Activated CD4-positive, alpha-beta memory T cell treated with anti-CD3 and anti-CD28 coated beads for 36 hours (primary cell): ENCODE data around the gene TEKT3. TPM values are rescaled to one million over a fixed set of nuclear protein-coding genes. Genes with fewer than 3 reads are reported as not detected.

Experiments
- CTCF ChIA-PET: fragments of 350-600 bp; sonication (Branson Sonifier 250); formaldehyde crosslinking; loops from one replicate; lab custom pipeline; 2021; ENCODE audit warnings: antibody characterized with exemption, inconsistent platforms; lab: Charles Lee
- POLR2A ChIA-PET: fragments of 350-600 bp; sonication (Branson Sonifier 250); formaldehyde crosslinking; loops from one replicate; lab custom pipeline; 2021; ENCODE audit warnings: antibody characterized with exemption; lab: Charles Lee
- DNase-seq: peaks from one replicate; pipeline ENCODE4 v3.0.0-alpha.2; 2020
- H3K27ac Mint-ChIP-seq: one replicate; pipeline ENCODE4 v1.8.0; 2021; ENCODE audit warnings: mixed read lengths
- H3K27me3 Mint-ChIP-seq: one replicate; pipeline ENCODE4 v1.8.0; 2021; ENCODE audit warnings: mixed read lengths
- H3K36me3 Mint-ChIP-seq: one replicate; pipeline ENCODE4 v1.8.0; 2021; ENCODE audit warnings: mixed read lengths
- H3K4me1 Mint-ChIP-seq: one replicate; pipeline ENCODE4 v1.8.0; 2021; ENCODE audit warnings: low read depth, mixed read lengths
- H3K4me3 Mint-ChIP-seq: one replicate; pipeline ENCODE4 v1.8.0; 2021; ENCODE audit warnings: mild to moderate bottlenecking, mixed read lengths
- H3K9me3 Mint-ChIP-seq: one replicate; pipeline ENCODE4 v1.8.0; 2021; ENCODE audit warnings: mixed read lengths
- intact Hi-C: fragments of 100-400 bp; cut with micrococcal nuclease; formaldehyde crosslinking; loops from one replicate; pipeline ENCODE4 v1.15.1; 2023
- total RNA-seq, 2 experiments: library from RNA; stranded (reverse); gene quantifications; one replicate each; pipeline ENCODE4 v1.2.3, GENCODE V29; 2021

The TEKT3 gene
- total RNA-seq, 2 experiments from 2014 or later, result 0.33 TPM; not detected in 1

DNA sequence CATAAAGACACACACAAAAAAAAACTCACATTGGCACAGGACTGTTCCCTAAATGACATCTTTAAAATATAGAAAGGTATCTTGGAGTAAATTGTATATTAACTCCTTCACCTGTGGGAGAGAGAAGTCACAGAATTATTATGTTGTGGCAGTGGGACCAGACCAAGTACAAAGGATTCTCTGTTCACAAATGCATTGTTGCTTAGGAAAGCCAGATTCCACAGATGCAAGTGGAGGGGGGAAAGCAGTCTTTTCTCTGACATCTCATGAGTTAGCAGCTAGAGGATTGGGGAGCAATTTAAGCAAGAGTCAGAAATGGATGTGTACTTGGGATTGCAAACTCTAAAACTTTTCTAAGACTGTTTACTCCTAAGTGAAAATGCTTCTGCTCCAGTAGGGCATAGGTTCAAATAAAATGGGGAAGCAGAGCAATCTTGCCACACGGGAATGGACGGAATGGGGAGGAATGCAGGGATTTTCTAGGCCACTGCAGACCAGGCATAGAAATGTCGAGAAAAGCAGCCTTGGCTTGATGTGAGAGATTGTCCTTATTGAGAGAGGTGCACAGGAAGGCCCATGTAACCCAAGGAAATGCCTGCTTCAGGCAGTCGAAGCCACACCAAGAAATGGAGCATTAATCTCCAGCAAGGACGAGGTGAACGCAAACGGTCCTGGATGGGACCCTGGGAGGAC is 72.2 kb downstream of the TEKT3 start:
- ChIA-PET POLR2A (no interaction called here), CTCF (no interaction called here)
- H3K36me3 Mint-ChIP-seq, result no peaks in the 10 kb centered on the region
- no peaks in the 10 kb centered on the region for H3K9me3 Mint-ChIP-seq
- no peak for DNase-seq
- peaks cover 5% of the 10 kb centered on the region for H3K4me1 Mint-ChIP-seq
- intact Hi-C loops, result no loop called here
- no peak overlapping the region for H3K27ac Mint-ChIP-seq
- H3K27me3 Mint-ChIP-seq, result peaks cover 28% of the 10 kb centered on the region
- no peak overlapping the region for H3K4me3 Mint-ChIP-seq

DNA sequence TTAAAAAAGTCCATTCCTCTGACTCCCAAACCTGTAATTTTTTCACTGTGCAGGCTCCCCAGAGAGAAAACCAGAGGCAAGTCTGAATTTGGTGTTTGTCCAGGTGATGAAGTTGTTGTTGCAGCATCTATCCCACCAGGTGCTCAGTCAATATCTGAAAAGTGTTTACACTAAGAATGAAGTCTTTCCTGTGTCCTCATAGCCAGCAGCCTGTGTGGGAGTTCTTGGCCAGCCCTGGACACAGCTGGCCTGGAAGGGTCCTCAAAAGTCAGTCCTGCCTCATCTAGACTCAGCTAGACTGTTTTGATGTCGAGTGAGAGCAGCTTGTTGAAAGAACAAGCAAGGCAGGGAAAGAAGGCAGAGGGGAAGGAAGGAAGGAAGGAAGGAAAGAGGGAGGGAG is 72.9 kb downstream of the TEKT3 start:
- H3K27ac Mint-ChIP-seq, result no peak overlapping the region
- H3K27me3 Mint-ChIP-seq, result peaks cover 30% of the 10 kb centered on the region
- H3K9me3 Mint-ChIP-seq, result no peaks in the 10 kb centered on the region
- POLR2A ChIA-PET, result no interaction called here
- intact Hi-C loops, result no loop called here
- H3K36me3 Mint-ChIP-seq, result no peaks in the 10 kb centered on the region
- peaks cover 5% of the 10 kb centered on the region for H3K4me1 Mint-ChIP-seq
- H3K4me3 Mint-ChIP-seq, result no peak overlapping the region
- CTCF ChIA-PET, result interaction anchor here (1.0 kb wide), 2 partner anchors 11 to 235 kb away, joined by 4 read pairs; no protein-coding TSS in a partner anchor
- no peak for DNase-seq

DNA sequence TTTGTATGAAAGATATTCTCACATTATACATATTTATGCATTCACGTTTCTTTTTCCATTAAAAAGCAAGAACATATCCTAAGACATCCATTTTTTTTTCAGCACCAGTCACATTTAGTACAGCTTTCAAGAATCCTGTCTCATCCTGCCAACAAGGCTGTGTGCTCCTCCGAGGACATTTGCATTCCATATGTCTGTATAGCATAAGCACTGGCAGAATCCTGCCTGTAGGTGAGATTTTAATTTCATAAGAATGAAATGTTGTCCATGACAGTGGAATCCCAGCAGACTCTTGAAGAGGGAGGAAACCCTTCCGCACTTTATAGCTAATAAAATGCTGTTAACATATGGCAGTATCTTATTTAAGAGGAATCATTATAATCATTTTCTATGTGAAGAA is 73.4 kb downstream of the TEKT3 start:
- intact Hi-C loops, result no loop called here
- ChIA-PET POLR2A (no interaction called here), CTCF (interaction anchor here (1.0 kb wide), 2 partner anchors 10 to 235 kb away, joined by 4 read pairs; no protein-coding TSS in a partner anchor)
- Mint-ChIP-seq H3K27ac (no peak overlapping the region), H3K4me1 (peaks cover 5% of the 10 kb centered on the region), H3K27me3 (peaks cover 33% of the 10 kb centered on the region), H3K36me3 (no peaks in the 10 kb centered on the region), H3K9me3 (no peaks in the 10 kb centered on the region), H3K4me3 (no peak overlapping the region)
- no peak for DNase-seq

DNA sequence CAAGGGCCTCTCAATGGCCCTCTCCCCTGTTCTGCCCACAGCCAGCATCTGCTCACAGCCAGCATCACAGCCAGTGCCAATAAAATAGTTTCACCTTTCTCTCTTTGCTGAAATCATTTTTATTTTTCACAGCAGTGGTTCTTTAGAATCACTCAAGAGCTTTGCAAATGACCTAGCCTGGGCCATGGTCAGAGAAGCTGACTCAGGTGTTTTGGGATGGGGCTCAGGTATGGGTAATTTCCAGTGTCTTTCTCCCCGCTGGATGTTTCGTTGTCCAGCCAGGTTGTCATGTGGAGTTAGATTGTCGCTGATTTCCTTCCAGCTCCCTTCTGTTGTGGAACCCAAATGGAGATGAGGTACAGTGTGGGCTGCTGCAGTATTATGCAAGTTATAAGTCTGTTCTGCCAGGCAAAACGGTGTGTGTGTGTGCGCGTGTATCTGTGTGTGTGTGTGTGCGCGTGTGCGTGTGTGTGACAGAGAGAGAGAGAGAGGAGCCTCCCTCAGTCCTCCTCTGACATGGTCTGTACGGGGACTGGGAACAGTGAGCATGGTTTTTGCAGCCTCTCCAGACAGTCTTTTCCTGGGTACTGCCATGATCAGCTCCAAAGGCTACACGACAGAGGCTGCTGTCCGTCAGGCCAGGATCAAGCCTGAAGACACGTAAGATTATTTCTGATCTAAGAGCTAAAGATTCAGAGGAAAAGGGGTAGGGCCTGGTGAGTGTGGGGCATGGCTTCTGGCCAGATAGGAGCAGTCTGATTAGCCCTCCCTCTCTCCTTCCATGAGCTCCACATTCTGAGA is 74.9 kb downstream of the TEKT3 start:
- H3K4me3 Mint-ChIP-seq, result no peak overlapping the region
- H3K36me3 Mint-ChIP-seq, result no peaks in the 10 kb centered on the region
- H3K27ac Mint-ChIP-seq, result no peak overlapping the region
- peaks cover 10% of the 10 kb centered on the region for H3K4me1 Mint-ChIP-seq
- intact Hi-C loops, result no loop called here
- H3K27me3 Mint-ChIP-seq, result peaks cover 45% of the 10 kb centered on the region
- ChIA-PET POLR2A (no interaction called here), CTCF (interaction anchor here (1.0 to 1.7 kb wide), 2 partner anchors 9 to 236 kb away, joined by 3 to 8 read pairs; no protein-coding TSS in a partner anchor)
- no peaks in the 10 kb centered on the region for H3K9me3 Mint-ChIP-seq
- DNase-seq, result no peak

DNA sequence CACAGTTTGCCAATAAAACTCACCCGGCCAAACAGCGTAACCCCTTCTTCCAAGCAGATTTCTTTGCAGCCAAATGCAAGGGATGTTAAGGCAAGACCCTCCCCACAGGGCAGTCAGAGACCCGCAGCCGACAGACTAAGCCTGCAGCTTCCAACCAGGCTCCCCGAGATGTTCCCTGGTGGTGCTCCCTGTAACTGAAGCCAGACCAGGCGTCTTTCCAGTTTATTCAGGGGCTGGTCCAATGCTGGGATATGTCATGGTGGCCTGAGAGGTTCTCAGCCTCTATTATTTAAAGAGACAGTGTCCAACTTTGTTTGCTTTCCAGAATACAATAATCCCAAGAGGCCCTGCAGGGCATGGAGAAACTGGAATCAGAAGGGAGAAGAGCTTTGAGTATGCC is 76.3 kb downstream of the TEKT3 start, which contains the start of gene PMP22:
Gene PMP22 (minus strand): TSS at position 196 of the 400 bp plus-strand sequence. CDS start 4,599 bp downstream, outside the sequence.
- H3K4me1 Mint-ChIP-seq, result peaks cover 7% of the 10 kb centered on the region
- CTCF ChIA-PET, result interaction anchor here (1.0 kb wide), 1 partner anchor 8 kb away, joined by 3 read pairs; no protein-coding TSS in a partner anchor
- no peaks in the 10 kb centered on the region for H3K9me3 Mint-ChIP-seq
- intact Hi-C loops, result no loop called here
- no peaks in the 10 kb centered on the region for H3K36me3 Mint-ChIP-seq
- peaks cover 56% of the 10 kb centered on the region for H3K27me3 Mint-ChIP-seq
- no peak within 1 kb of the TSS for H3K4me3 Mint-ChIP-seq
- POLR2A ChIA-PET, result no interaction called here
- DNase-seq, result no peak
- no peak within 1 kb of the TSS for H3K27ac Mint-ChIP-seq

DNA sequence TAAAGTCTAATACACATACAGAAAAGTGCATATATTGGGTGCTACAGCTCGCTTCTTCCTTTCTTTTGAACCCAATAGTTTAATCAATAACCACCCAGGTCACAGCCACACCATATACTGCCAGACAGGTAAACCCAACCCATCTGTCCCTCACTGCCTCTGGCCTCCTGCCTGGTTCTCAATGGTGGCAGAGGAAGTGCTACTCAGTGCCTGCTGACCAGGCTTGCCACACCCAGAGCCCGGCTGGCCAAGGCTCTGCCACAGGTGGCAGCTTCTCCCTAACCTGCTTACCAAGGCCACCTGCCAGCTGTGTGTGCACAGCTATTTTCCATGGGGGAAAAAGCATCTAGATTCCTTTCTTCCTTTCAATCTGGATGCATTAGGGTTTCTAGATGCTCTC is 76.9 kb downstream of the TEKT3 start:
- H3K4me1 Mint-ChIP-seq, result peaks cover 7% of the 10 kb centered on the region
- H3K9me3 Mint-ChIP-seq, result no peaks in the 10 kb centered on the region
- no peaks in the 10 kb centered on the region for H3K36me3 Mint-ChIP-seq
- no peak overlapping the region for H3K27ac Mint-ChIP-seq
- peaks cover 57% of the 10 kb centered on the region for H3K27me3 Mint-ChIP-seq
- ChIA-PET CTCF (no interaction called here), POLR2A (no interaction called here)
- no peak for DNase-seq
- no peak overlapping the region for H3K4me3 Mint-ChIP-seq
- intact Hi-C loops, result loop anchor here (5.0 kb wide), 1 partner anchor 733 kb away; the partner anchor contains the start of genes TTC19 and ZSWIM7

DNA sequence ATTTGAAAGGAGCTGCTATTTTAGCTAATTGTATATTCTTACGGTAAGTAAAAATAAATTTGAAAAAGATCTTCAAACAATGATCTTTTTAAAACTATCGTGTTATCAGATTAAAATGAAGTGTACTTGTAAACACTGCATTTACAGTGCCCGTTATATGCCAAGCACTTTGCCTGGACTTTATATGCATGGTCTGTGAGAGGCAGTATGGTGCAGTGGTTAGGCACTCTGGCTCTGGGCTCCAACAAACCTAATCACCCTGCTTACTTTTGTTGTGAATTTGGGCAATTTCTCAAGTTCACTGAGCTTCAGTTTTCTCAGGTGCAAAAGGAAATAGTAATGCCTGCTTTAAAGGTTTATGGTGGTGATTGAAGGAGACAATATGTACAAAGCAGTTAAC is 77.7 kb downstream of the TEKT3 start:
- POLR2A ChIA-PET, result no interaction called here
- no peak overlapping the region for H3K4me3 Mint-ChIP-seq
- peaks cover 7% of the 10 kb centered on the region for H3K4me1 Mint-ChIP-seq
- intact Hi-C loops, result loop anchor here (5.0 kb wide), 1 partner anchor 734 kb away; the partner anchor contains the start of genes TTC19 and ZSWIM7
- H3K27me3 Mint-ChIP-seq, result peaks cover 65% of the 10 kb centered on the region
- H3K27ac Mint-ChIP-seq, result no peak overlapping the region
- CTCF ChIA-PET, result interaction anchor here (0.5 to 0.7 kb wide), 3 partner anchors 47 to 239 kb away, joined by 3 to 7 read pairs (median 3); no protein-coding TSS in a partner anchor
- H3K9me3 Mint-ChIP-seq, result no peaks in the 10 kb centered on the region
- no peaks in the 10 kb centered on the region for H3K36me3 Mint-ChIP-seq
- DNase-seq, result no peak

DNA sequence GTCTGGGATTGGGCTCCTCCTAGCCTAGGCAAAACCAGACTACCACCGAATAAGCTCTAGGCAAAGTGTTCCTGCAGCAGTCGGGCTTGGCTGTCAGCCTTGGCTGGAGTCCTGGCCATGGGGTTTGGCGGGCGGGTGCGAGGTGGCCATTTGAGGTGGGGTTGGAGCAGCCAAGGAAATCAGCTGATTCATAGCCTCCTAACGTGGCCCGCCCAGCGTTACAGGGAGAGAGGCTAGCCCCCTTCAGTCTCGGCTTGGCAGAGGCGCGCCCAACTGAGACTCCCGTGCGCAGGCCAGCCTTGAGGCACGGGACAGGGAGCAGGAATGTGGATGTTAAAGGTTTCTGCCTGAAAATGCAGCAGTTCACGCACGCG is 78.2 kb downstream of the TEKT3 start:
- POLR2A ChIA-PET, result no interaction called here
- no peaks in the 10 kb centered on the region for H3K9me3 Mint-ChIP-seq
- no peak overlapping the region for H3K4me3 Mint-ChIP-seq
- peaks cover 7% of the 10 kb centered on the region for H3K4me1 Mint-ChIP-seq
- no peak for DNase-seq
- H3K36me3 Mint-ChIP-seq, result no peaks in the 10 kb centered on the region
- peaks cover 69% of the 10 kb centered on the region for H3K27me3 Mint-ChIP-seq
- no peak overlapping the region for H3K27ac Mint-ChIP-seq
- CTCF ChIA-PET, result interaction anchor here (0.5 to 2.5 kb wide), 4 partner anchors 47 to 240 kb away, joined by 3 to 11 read pairs (median 5); no protein-coding TSS in a partner anchor
- intact Hi-C loops, result loop anchor here (5.0 kb wide), 1 partner anchor 734 kb away; the partner anchor contains the start of genes TTC19 and ZSWIM7

DNA sequence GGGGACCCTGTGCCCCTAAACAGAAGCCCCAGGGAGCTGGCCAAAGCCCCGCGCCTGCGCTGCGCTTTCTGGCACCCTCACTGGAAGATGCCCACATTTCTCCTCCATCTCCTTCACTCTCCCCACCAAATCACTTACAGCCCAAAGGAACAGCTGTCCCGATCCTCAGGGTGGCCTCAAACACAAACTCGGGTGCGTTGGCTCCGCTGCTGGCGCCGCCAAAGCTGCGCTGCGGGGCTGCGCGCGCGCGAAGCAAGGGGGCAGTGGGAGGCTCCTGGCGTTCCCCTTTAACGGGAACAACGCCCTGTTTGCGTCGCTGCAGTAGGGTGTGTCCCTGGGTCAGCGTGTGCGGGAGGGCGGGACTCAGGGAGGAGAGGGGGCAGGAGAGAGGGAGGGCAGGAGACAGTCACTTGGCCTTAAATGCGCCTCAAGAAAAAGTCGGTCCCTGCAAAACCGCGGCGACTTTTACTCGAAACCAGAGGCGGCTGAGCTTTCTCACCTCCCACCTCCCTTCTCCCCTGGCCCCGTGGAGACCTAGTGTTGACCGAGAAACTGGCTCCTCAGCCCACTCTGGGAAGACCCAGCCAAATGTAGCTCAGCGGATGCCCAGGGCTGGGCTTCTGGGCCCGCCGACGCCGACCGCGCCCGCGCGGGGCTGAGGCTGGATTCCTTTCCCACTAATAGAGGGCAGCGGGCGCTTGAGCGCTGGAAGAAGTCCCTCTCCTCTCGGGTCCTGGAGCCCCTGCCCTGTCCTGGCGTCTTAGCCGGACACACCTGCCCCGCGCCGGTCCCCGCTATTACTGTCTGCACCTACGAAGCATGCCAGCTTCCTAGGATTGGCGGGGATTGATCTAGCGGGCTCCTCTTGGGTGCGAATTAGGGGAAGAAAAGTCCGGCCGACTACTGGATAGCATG is 78.8 kb downstream of the TEKT3 start:
- POLR2A ChIA-PET, result no interaction called here
- intact Hi-C loops, result loop anchor here (5.0 kb wide), 1 partner anchor 735 kb away; the partner anchor contains the start of genes TTC19 and ZSWIM7
- Mint-ChIP-seq H3K4me3 (no peak overlapping the region), H3K9me3 (no peaks in the 10 kb centered on the region), H3K27ac (no peak overlapping the region), H3K27me3 (peaks cover 65% of the 10 kb centered on the region), H3K4me1 (peaks cover 12% of the 10 kb centered on the region), H3K36me3 (no peaks in the 10 kb centered on the region)
- DNase-seq, result no peak
- CTCF ChIA-PET, result interaction anchor here (0.6 to 2.5 kb wide), 3 partner anchors 18 to 241 kb away, joined by 3 to 11 read pairs (median 3); no protein-coding TSS in a partner anchor

DNA sequence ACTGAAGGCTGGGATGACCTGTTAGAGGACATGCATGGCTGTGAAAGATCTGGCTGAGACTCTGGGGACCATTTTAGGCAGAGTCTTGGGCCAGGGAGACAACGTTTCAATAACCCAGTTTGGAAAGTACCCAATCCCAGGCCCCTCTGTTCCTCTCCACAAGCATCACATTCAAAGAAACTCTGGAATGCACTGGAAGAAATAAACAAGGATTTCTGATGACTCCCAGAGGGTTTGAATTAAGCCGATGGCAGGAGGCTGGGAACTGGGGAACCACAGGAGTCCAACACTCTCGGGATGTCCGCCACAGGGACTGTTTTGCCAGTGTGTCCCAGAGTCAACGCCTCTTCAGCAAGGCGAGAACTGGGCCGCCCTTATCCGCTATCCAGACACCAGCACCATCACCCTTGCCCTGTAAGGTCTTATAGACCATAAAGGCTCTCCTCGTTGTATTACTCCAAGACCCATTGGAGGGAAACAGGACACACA is 79.6 kb downstream of the TEKT3 start:
- POLR2A ChIA-PET, result no interaction called here

More for the DNA sequence above, 79.6 kb downstream of the TEKT3 start:
- Mint-ChIP-seq H3K9me3 (no peaks in the 10 kb centered on the region), H3K36me3 (no peaks in the 10 kb centered on the region), H3K4me3 (no peak overlapping the region), H3K27ac (no peak overlapping the region), H3K27me3 (peaks cover 70% of the 10 kb centered on the region), H3K4me1 (peaks cover 17% of the 10 kb centered on the region)
- CTCF ChIA-PET, result interaction anchor here (1.0 to 2.5 kb wide), 3 partner anchors 18 to 241 kb away, joined by 3 to 11 read pairs (median 3); no protein-coding TSS in a partner anchor
- intact Hi-C loops, result loop anchor here (5.0 kb wide), 1 partner anchor 735 kb away; the partner anchor contains the start of genes TTC19 and ZSWIM7
- no peak for DNase-seq
